SK-N-SH (cell line): ENCODE results near the gene TAS2R5. TPM values are rescaled to one million over a fixed set of nuclear protein-coding genes. Genes with fewer than 3 reads are reported as not detected.
"Not testable (repeated sequence)": the region's sequence is repeated elsewhere in the genome, so short reads cannot be mapped to it uniquely, and the experiment has no call there.

Experiments used
- CTCF ChIA-PET: fragments of 300-600, 350-600 bp; formaldehyde crosslinking; extraction: SDS; loops from one replicate; lab custom pipeline; 2021; lab: Yijun Ruan, JAX
- POLR2A ChIA-PET: fragments of 350-600 bp; sonication (Branson Sonifier 250); formaldehyde crosslinking; extraction: SDS; loops from one replicate; lab custom pipeline; 2020; ENCODE audit warnings: antibody characterized with exemption, inconsistent platforms; lab: Yijun Ruan, JAX
- DNase-seq: peaks from one replicate; pipeline ENCODE4 v3.0.0; 2012
- H2AFZ ChIP-seq: fragments of 200-600 bp; sonication (generic); 2 replicates; pipeline ENCODE4 v1.8.1; 2016; ENCODE audit warnings: antibody characterized with exemption, mild to moderate bottlenecking, low read depth
- H3F3A ChIP-seq: fragments of 200-600 bp; sonication (generic); replicated peaks from 2 replicates; pipeline ENCODE3; 2016; ENCODE audit warnings: antibody characterized with exemption, mild to moderate bottlenecking; ENCODE audit not compliant: insufficient read depth
- H3K27ac ChIP-seq, 2 experiments: fragments of 200-500 bp in 1 of 2; fragments of 200-600 bp in 1 of 2; sonication (Bioruptor generic) in 1 of 2; sonication (generic), shearing (Covaris generic) in 1 of 2; 2 replicates each; pipeline versions ENCODE4 v1.5.1 to v1.6.1; 2014 to 2016; ENCODE audit warnings: low read depth in 2 of 2, inconsistent platforms in 1 of 2, low read length in 1 of 2, mild to moderate bottlenecking in 1 of 2, mixed read lengths in 1 of 2
- H3K27me3 ChIP-seq: fragments of 200-600 bp; sonication (generic), shearing (Covaris generic); 2 replicates; pipeline ENCODE4 v1.6.1; 2016; ENCODE audit warnings: mixed run types; ENCODE audit not compliant: insufficient read depth
- H3K36me3 ChIP-seq, 2 experiments: fragments of 200-500 bp in 1 of 2; fragments of 200-600 bp in 1 of 2; sonication (Bioruptor generic) in 1 of 2; sonication (generic) in 1 of 2; replicated peaks in 1 of 2; 2 replicates each; pipeline versions ENCODE3 to v1.5.1; 2014 to 2016; ENCODE audit warnings: low read length in 1 of 2, mild to moderate bottlenecking in 1 of 2; ENCODE audit not compliant: insufficient read depth in 2 of 2, control insufficient read depth in 1 of 2
- H3K4me1 ChIP-seq, 2 experiments: fragments of 200-500 bp in 1 of 2; fragments of 200-600 bp in 1 of 2; sonication (Bioruptor generic) in 1 of 2; sonication (generic), shearing (Covaris generic) in 1 of 2; 2 replicates each; pipeline versions ENCODE4 v1.5.1 to v1.6.1; 2014 to 2016; ENCODE audit warnings: low read depth in 1 of 2, low read length in 1 of 2, mixed run types in 1 of 2; ENCODE audit not compliant: insufficient read depth in 2 of 2, control insufficient read depth in 1 of 2
- H3K4me2 ChIP-seq: fragments of 200-600 bp; sonication (generic), shearing (Covaris generic); 2 replicates; pipeline ENCODE4 v1.6.1; 2017; ENCODE audit warnings: mixed run types
- H3K4me3 ChIP-seq, 2 experiments: fragments of 200-500 bp in 1 of 2; fragments of 200-600 bp in 1 of 2; sonication (Bioruptor generic) in 1 of 2; sonication (generic), shearing (Covaris generic) in 1 of 2; 2 replicates each; pipeline versions ENCODE4 v1.5.1 to v1.8.1; 2014 to 2016; ENCODE audit warnings: low read depth in 2 of 2, inconsistent platforms in 1 of 2, low read length in 1 of 2, mild to moderate bottlenecking in 1 of 2, mixed read lengths in 1 of 2, moderate library complexity in 1 of 2
- H3K79me2 ChIP-seq: fragments of 200-600 bp; sonication (generic); 2 replicates; pipeline ENCODE4 v1.8.1; 2017; ENCODE audit warnings: mild to moderate bottlenecking; ENCODE audit not compliant: insufficient read depth
- H3K9ac ChIP-seq: fragments of 200-600 bp; sonication (generic); 2 replicates; pipeline ENCODE4 v1.6.1; 2017; ENCODE audit warnings: mixed run types
- H3K9me2 ChIP-seq: fragments of 200-600 bp; sonication (generic); 2 replicates; pipeline ENCODE4 v1.6.1; 2017; ENCODE audit warnings: mixed run types
- H3K9me3 ChIP-seq: fragments of 200-600 bp; sonication (generic); 2 replicates; pipeline ENCODE4 v1.6.1; 2017; ENCODE audit warnings: mixed run types, mild to moderate bottlenecking, moderate library complexity
- H4K20me1 ChIP-seq: fragments of 200-600 bp; sonication (generic); 2 replicates; pipeline ENCODE4 v1.6.1; 2017; ENCODE audit warnings: mild to moderate bottlenecking, mixed run types; ENCODE audit not compliant: insufficient read depth
- CHD2 ChIP-seq: fragments of 150-350 bp; IDR thresholded peaks from 2 replicates; pipeline ENCODE4 v1.6.1; 2018; ENCODE audit warnings: low read length; ENCODE audit not compliant: partially characterized antibody
- FOXJ3 ChIP-seq: sonication (generic); formaldehyde crosslinking; IDR thresholded peaks from 2 replicates; pipeline ENCODE4 v1.5.1; 2020; ENCODE audit warnings: mild to moderate bottlenecking, missing genetic modification reagents
- JUND ChIP-seq: IDR thresholded peaks from 2 replicates; pipeline ENCODE4 v1.4.0; 2012
- RAD21 ChIP-seq: IDR thresholded peaks from 2 replicates; pipeline ENCODE4 v1.6.1; 2012; ENCODE audit warnings: mild to moderate bottlenecking, low read length
- RCOR1 ChIP-seq: fragments of 150-350 bp; IDR thresholded peaks from 2 replicates; pipeline ENCODE4 v1.6.1; 2017; ENCODE audit warnings: antibody characterized with exemption, low read length
- RFX5 ChIP-seq: IDR thresholded peaks from 2 replicates; pipeline ENCODE4 v1.6.1; 2012; ENCODE audit warnings: mild to moderate bottlenecking, improper control_type of control experiment, low read length
- SIN3A ChIP-seq: IDR thresholded peaks from 2 replicates; pipeline ENCODE4 v1.6.1; 2012; ENCODE audit warnings: low read depth, mild to moderate bottlenecking, low read length, moderate library complexity, borderline replicate concordance
- TAF1 ChIP-seq: IDR thresholded peaks from 2 replicates; pipeline ENCODE4 v1.6.1; 2012; ENCODE audit warnings: low read depth, mild to moderate bottlenecking, low read length, moderate library complexity, borderline replicate concordance
- WGBS: methylation state at CpG from one replicate; pipeline ENCODE4 v1.1.6; 2017; ENCODE audit warnings: low lambda C conversion rate; 5-methylcytosine and 5-hydroxymethylcytosine counted together
- polyA plus RNA-seq, 3 experiments: library from polyadenylated mRNA; depleted of rRNA; stranded (reverse); fragments of >200 nt; gene quantifications; 2 replicates each; pipeline ENCODE4 v1.2.3, GENCODE V29; 2012
- TF ChIP-seq, protein P1 (sequence below): IDR thresholded peaks from 2 replicates; pipeline ENCODE4 v1.4.0; 2012; ENCODE audit warnings: low read depth, borderline replicate concordance
- TF ChIP-seq, protein P2 (sequence below): IDR thresholded peaks from 2 replicates; pipeline ENCODE4 v1.4.0; 2012; ENCODE audit warnings: low read depth
- TF ChIP-seq, protein P3 (sequence below): fragments of 200-600 bp; sonication (generic); IDR thresholded peaks from 2 replicates; pipeline ENCODE4 v1.6.1; 2017; ENCODE audit warnings: antibody characterized with exemption, mild to moderate bottlenecking, moderate library complexity
- TF ChIP-seq, protein P4 (sequence below): IDR thresholded peaks from 2 replicates; pipeline ENCODE4 v1.6.1; 2012; ENCODE audit warnings: mild to moderate bottlenecking, low read depth, low read length, moderate library complexity

The TAS2R5 gene
- polyA plus RNA-seq, 1 of the 3 experiments (the other 2 are of a cell fraction): 0.43 TPM

DNA sequence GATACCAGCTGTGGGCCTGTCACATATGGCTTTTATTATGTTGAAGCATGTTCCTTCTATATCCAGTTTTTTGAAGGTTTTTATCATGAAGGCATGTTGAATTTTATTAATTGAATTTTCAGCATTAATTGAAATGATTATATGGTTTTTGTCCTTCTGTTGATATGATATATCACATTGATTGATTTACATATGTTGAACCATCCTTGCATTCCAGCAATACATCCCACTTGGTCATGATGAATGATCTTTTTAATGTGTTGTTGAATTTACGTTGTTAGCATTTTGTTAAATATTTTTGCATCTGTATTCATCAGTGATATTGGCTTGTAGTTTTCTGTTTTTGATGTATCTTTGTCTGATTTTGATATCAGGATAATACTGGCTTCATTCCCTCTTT, 30.1 kb downstream of the TAS2R5 start:
- Histone ChIP-seq H3K27me3 (no peaks in the 10 kb centered on the region), H3K36me3 (no peaks in the 10 kb centered on the region), H3K4me2 (no peak overlapping the region), H3F3A (no peaks in the 10 kb centered on the region), H3K4me3 (no peak overlapping the region), H3K4me1 (no peaks in the 10 kb centered on the region), H2AFZ (no peak overlapping the region), H3K9ac (no peak overlapping the region), H3K9me2 (no peaks in the 10 kb centered on the region), H3K79me2 (no peaks in the 10 kb centered on the region), H3K27ac (no peak overlapping the region), H4K20me1 (no peaks in the 10 kb centered on the region), H3K9me3 (peaks cover 11% of the 10 kb centered on the region; the same call in 1 of the 2 replicates)
- no peak for DNase-seq
- ChIA-PET POLR2A (no interaction called here), CTCF (no interaction called here)
- 3% methylated on average over 1 of the region's 1 CpG for WGBS
- TF ChIP-seq RFX5: no peak
- TF ChIP-seq, protein P1, sequence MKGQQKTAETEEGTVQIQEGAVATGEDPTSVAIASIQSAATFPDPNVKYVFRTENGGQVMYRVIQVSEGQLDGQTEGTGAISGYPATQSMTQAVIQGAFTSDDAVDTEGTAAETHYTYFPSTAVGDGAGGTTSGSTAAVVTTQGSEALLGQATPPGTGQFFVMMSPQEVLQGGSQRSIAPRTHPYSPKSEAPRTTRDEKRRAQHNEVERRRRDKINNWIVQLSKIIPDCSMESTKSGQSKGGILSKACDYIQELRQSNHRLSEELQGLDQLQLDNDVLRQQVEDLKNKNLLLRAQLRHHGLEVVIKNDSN: no peak
- no peak for TF ChIP-seq JUND
- no peak for TF ChIP-seq CHD2
- no peak for TF ChIP-seq SIN3A
- TF ChIP-seq, protein P2, sequence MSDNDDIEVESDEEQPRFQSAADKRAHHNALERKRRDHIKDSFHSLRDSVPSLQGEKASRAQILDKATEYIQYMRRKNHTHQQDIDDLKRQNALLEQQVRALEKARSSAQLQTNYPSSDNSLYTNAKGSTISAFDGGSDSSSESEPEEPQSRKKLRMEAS: no peak
- TF ChIP-seq RAD21: no peak
- no peak for TF ChIP-seq TAF1
- no peak for TF ChIP-seq FOXJ3 (CRISPR knock-in tag)
- TF ChIP-seq, protein P3, sequence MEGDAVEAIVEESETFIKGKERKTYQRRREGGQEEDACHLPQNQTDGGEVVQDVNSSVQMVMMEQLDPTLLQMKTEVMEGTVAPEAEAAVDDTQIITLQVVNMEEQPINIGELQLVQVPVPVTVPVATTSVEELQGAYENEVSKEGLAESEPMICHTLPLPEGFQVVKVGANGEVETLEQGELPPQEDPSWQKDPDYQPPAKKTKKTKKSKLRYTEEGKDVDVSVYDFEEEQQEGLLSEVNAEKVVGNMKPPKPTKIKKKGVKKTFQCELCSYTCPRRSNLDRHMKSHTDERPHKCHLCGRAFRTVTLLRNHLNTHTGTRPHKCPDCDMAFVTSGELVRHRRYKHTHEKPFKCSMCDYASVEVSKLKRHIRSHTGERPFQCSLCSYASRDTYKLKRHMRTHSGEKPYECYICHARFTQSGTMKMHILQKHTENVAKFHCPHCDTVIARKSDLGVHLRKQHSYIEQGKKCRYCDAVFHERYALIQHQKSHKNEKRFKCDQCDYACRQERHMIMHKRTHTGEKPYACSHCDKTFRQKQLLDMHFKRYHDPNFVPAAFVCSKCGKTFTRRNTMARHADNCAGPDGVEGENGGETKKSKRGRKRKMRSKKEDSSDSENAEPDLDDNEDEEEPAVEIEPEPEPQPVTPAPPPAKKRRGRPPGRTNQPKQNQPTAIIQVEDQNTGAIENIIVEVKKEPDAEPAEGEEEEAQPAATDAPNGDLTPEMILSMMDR: no peak
- TF ChIP-seq, protein P4, sequence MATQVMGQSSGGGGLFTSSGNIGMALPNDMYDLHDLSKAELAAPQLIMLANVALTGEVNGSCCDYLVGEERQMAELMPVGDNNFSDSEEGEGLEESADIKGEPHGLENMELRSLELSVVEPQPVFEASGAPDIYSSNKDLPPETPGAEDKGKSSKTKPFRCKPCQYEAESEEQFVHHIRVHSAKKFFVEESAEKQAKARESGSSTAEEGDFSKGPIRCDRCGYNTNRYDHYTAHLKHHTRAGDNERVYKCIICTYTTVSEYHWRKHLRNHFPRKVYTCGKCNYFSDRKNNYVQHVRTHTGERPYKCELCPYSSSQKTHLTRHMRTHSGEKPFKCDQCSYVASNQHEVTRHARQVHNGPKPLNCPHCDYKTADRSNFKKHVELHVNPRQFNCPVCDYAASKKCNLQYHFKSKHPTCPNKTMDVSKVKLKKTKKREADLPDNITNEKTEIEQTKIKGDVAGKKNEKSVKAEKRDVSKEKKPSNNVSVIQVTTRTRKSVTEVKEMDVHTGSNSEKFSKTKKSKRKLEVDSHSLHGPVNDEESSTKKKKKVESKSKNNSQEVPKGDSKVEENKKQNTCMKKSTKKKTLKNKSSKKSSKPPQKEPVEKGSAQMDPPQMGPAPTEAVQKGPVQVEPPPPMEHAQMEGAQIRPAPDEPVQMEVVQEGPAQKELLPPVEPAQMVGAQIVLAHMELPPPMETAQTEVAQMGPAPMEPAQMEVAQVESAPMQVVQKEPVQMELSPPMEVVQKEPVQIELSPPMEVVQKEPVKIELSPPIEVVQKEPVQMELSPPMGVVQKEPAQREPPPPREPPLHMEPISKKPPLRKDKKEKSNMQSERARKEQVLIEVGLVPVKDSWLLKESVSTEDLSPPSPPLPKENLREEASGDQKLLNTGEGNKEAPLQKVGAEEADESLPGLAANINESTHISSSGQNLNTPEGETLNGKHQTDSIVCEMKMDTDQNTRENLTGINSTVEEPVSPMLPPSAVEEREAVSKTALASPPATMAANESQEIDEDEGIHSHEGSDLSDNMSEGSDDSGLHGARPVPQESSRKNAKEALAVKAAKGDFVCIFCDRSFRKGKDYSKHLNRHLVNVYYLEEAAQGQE: no peak
- no peak for TF ChIP-seq RCOR1

DNA sequence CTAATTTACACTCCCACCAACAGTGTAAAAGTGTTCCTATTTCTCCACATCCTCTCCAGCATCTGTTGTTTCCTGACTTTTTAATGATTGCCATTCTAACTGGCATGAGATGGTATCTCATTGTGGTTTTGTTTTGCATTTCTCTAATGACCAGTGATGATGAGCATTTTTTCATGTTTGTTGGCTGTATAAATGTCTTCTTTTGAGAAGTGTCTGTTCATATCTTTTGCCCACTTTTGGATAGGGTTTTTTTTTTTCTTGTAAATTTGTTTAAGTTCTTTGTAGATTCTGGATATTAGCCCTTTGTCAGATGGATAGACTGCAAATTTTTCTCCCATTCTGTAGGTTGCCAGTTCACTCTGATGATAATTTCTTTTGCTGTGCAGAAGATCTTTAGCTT, 32.4 kb downstream of the TAS2R5 start:
- CTCF ChIA-PET: not testable (repeated sequence)

More for the DNA sequence above, 32.4 kb downstream of the TAS2R5 start:
- H3K4me1 ChIP-seq, H3K4me3 ChIP-seq, H3K36me3 ChIP-seq, H4K20me1 ChIP-seq, H3K9ac ChIP-seq, DNase-seq, H3K27ac ChIP-seq, H3K79me2 ChIP-seq, H3K4me2 ChIP-seq, H3K9me2 ChIP-seq, POLR2A ChIA-PET, H3F3A ChIP-seq, H2AFZ ChIP-seq, H3K27me3 ChIP-seq: not testable (repeated sequence)
- H3K9me3 ChIP-seq: peaks cover 11% of the 10 kb centered on the region; the same call in 1 of the 2 replicates
